ENCODE data around the gene IL18BP. TPM values are rescaled to one million over a fixed set of nuclear protein-coding genes. Genes with fewer than 3 reads are reported as not detected.

The IL18BP gene
- total and polyA plus RNA-seq, 2 donors (not counting 3 experiments of a cell fraction or from before 2014, with no cell fraction given), result 12.9 to 20.1 TPM

Small RNA genes within 50 kb of the gene (small RNA-seq; reads per million reads assigned to genes)
- gene RNU6-72P (ENCODE audit: insufficient read depth, insufficient read length, low read depth, low replicate concordance), result not detected

Other genes starting within 250 kb of the IL18BP start
- gene DEFB108B, start 165.7 kb upstream of the IL18BP start, total RNA-seq, result not detected in 2 replicates
- gene DEFB108B, start 165.7 kb upstream of the IL18BP start, polyA plus RNA-seq, result not detected in 2 replicates
- not detected in 2 replicates for gene DEFB131B, start 120.5 kb upstream of the IL18BP start, total RNA-seq
- gene DEFB131B, start 120.5 kb upstream of the IL18BP start, polyA plus RNA-seq, result not detected in 2 replicates
- gene XNDC1N, start 70.3 kb upstream of the IL18BP start, total RNA-seq, result 8.9 and 9.0 TPM in 2 replicates
- 3.0 and 3.5 TPM in 2 replicates for gene XNDC1N, start 70.3 kb upstream of the IL18BP start, polyA plus RNA-seq
- 61.4 and 61.7 TPM in 2 replicates for gene RNF121, start 69.9 kb upstream of the IL18BP start, total RNA-seq
- 86.6 and 99.9 TPM in 2 replicates for gene RNF121, start 69.9 kb upstream of the IL18BP start, polyA plus RNA-seq
- 164 and 168 TPM in 2 replicates for gene NUMA1, start 81.6 kb downstream of the IL18BP start, total RNA-seq
- gene NUMA1, start 81.6 kb downstream of the IL18BP start, polyA plus RNA-seq, result 120 and 121 TPM in 2 replicates
- 3.8 and 6.1 TPM in 2 replicates for gene LRRC51, start 81.9 kb downstream of the IL18BP start, total RNA-seq
- 3.5 and 4.4 TPM in 2 replicates for gene LRRC51, start 81.9 kb downstream of the IL18BP start, polyA plus RNA-seq
- 91.1 and 95.1 TPM in 2 replicates for gene LAMTOR1, start 104.4 kb downstream of the IL18BP start, total RNA-seq
- 174 and 214 TPM in 2 replicates for gene LAMTOR1, start 104.4 kb downstream of the IL18BP start, polyA plus RNA-seq
- not detected in 2 replicates for gene TOMT, start 107.0 kb downstream of the IL18BP start, total RNA-seq
- 0.08 TPM in 1 of 2 replicates, not detected in the other for gene TOMT, start 107.0 kb downstream of the IL18BP start, polyA plus RNA-seq
- 67.0 and 72.4 TPM in 2 replicates for gene ANAPC15, start 113.8 kb downstream of the IL18BP start, total RNA-seq
- gene ANAPC15, start 113.8 kb downstream of the IL18BP start, polyA plus RNA-seq, result 52.0 and 70.5 TPM in 2 replicates
- not detected in 2 replicates for gene FOLR3, start 136.8 kb downstream of the IL18BP start, total RNA-seq
- not detected in 2 replicates for gene FOLR3, start 136.8 kb downstream of the IL18BP start, polyA plus RNA-seq
- gene FOLR1, start 193.2 kb downstream of the IL18BP start, total RNA-seq, result not detected in 2 replicates
- not detected in 2 replicates for gene FOLR1, start 193.2 kb downstream of the IL18BP start, polyA plus RNA-seq
- not detected in 2 replicates for gene FOLR2, start 217.9 kb downstream of the IL18BP start, total RNA-seq
- not detected in 2 replicates for gene FOLR2, start 217.9 kb downstream of the IL18BP start, polyA plus RNA-seq
- gene INPPL1, start 225.9 kb downstream of the IL18BP start, total RNA-seq, result 184 and 211 TPM in 2 replicates
- 125 and 153 TPM in 2 replicates for gene INPPL1, start 225.9 kb downstream of the IL18BP start, polyA plus RNA-seq
- gene PHOX2A, start 245.3 kb downstream of the IL18BP start, total RNA-seq, result not detected in 2 replicates
- not detected in 2 replicates for gene PHOX2A, start 245.3 kb downstream of the IL18BP start, polyA plus RNA-seq